Muscle of leg (tissue), 11 donors: ENCODE data around the gene HELZ. TPM values are rescaled to one million over a fixed set of nuclear protein-coding genes. Genes with fewer than 3 reads are reported as not detected.

Experiments used
- DNase-seq: peaks from one replicate; pipeline ENCODE4 v3.0.0; 2013
- H3K27ac ChIP-seq: one replicate; pipeline ENCODE4 v1.5.1; 2013; ENCODE audit warnings: mild to moderate bottlenecking, low read length, control low read depth
- H3K27me3 ChIP-seq: one replicate; pipeline ENCODE4 v1.6.1; 2013; ENCODE audit warnings: low read length; ENCODE audit not compliant: control insufficient read depth, insufficient read depth
- H3K36me3 ChIP-seq: one replicate; pipeline ENCODE4 v1.6.1; 2013; ENCODE audit warnings: low read length; ENCODE audit not compliant: control insufficient read depth, insufficient read depth
- H3K4me1 ChIP-seq: one replicate; pipeline ENCODE4 v1.6.1; 2013; ENCODE audit warnings: low read length; ENCODE audit not compliant: control insufficient read depth, insufficient read depth
- H3K4me3 ChIP-seq: one replicate; pipeline ENCODE4 v1.5.1; 2013; ENCODE audit warnings: low read length, control low read depth
- H3K9me3 ChIP-seq: replicated peaks from 2 replicates; pipeline ENCODE4 v1.6.1; 2013; ENCODE audit warnings: low read depth, low read length; ENCODE audit not compliant: control insufficient read depth
- WGBS: methylation state at CpG from one replicate; pipeline ENCODE4 v1.1.5; 2013; ENCODE audit warnings: missing lambda C conversion rate; ENCODE audit not compliant: insufficient coverage; 5-methylcytosine and 5-hydroxymethylcytosine counted together
- polyA plus RNA-seq, 8 donors: library from polyadenylated mRNA; unstranded; fragments of 120-200 nt; gene quantifications; one replicate each; pipeline versions ENCODE4 v1.2.1 to v1.2.3, GENCODE V29; 2013; ENCODE audit warnings: inconsistent platforms in 1 of 8, low replicate concordance in 1 of 8; ENCODE audit not compliant: insufficient read length in 8 of 8, insufficient read depth in 1 of 8
- total RNA-seq: library from RNA; stranded (reverse); fragments of 120-200 nt; gene quantifications from one replicate; pipeline ENCODE4 v1.2.4, GENCODE V29; 2013

The HELZ gene
- total and polyA plus RNA-seq, 9 donors = 12.6 to 41.5 (median 20.0) TPM

GRCh38 chr17:67027031-67027628 is 217.9 kb downstream of the HELZ start:
- WGBS = 89% methylated on average over 11 of the region's 12 CpGs
- Histone ChIP-seq H3K27ac (no peak overlapping the region), H3K4me1 (peaks cover 6% of the 10 kb centered on the region), H3K36me3 (no peaks in the 10 kb centered on the region), H3K27me3 (no peaks in the 10 kb centered on the region), H3K4me3 (no peak overlapping the region), H3K9me3 (no peaks in the 10 kb centered on the region)
- no peak for DNase-seq

- Histone ChIP-seq H3K4me3 (no peak overlapping the region), H3K27ac (no peak overlapping the region), H3K9me3 (no peaks in the 10 kb centered on the region), H3K4me1 (peaks cover 6% of the 10 kb centered on the region), H3K27me3 (no peaks in the 10 kb centered on the region), H3K36me3 (no peaks in the 10 kb centered on the region)
- 100% methylated on average over 2 of the region's 2 CpGs for WGBS
- DNase-seq = no peak
These were observed 218.7 kb downstream of the HELZ start for GRCh38 chr17:67026341-67026740.

GRCh38 chr17:67025216-67025792 is 219.7 kb downstream of the HELZ start:
- peaks cover 6% of the 10 kb centered on the region for H3K4me1 ChIP-seq
- DNase-seq = no peak
- no peaks in the 10 kb centered on the region for H3K36me3 ChIP-seq
- WGBS = 86% methylated on average over 17 of the region's 20 CpGs
- no peak overlapping the region for H3K4me3 ChIP-seq
- no peaks in the 10 kb centered on the region for H3K27me3 ChIP-seq
- no peaks in the 10 kb centered on the region for H3K9me3 ChIP-seq
- H3K27ac ChIP-seq = no peak overlapping the region

- 88% methylated on average over 17 of the region's 17 CpGs for WGBS
- H3K36me3 ChIP-seq = no peaks in the 10 kb centered on the region
These were observed 220.3 kb downstream of the HELZ start for GRCh38 chr17:67024736-67025135.

GRCh38 chr17:67022451-67022810 is 222.6 kb downstream of the HELZ start:
- DNase-seq = no peak
- no peaks in the 10 kb centered on the region for H3K9me3 ChIP-seq
- H3K27ac ChIP-seq = no peak overlapping the region
- H3K27me3 ChIP-seq = no peaks in the 10 kb centered on the region
- 88% methylated on average over 10 of the region's 12 CpGs for WGBS
- no peak overlapping the region for H3K4me3 ChIP-seq
- no peaks in the 10 kb centered on the region for H3K36me3 ChIP-seq
- H3K4me1 ChIP-seq = peaks cover 9% of the 10 kb centered on the region

More at GRCh38 chr17:67024736-67025135, 220.3 kb downstream of the HELZ start:
- Histone ChIP-seq H3K27ac (no peak overlapping the region), H3K27me3 (no peaks in the 10 kb centered on the region), H3K4me1 (peaks cover 6% of the 10 kb centered on the region), H3K4me3 (no peak overlapping the region), H3K9me3 (no peaks in the 10 kb centered on the region)
- DNase-seq = no peak

- no peaks in the 10 kb centered on the region for H3K36me3 ChIP-seq
- no peaks in the 10 kb centered on the region for H3K27me3 ChIP-seq
- no peaks in the 10 kb centered on the region for H3K9me3 ChIP-seq
- WGBS = 85% methylated on average over 9 of the region's 16 CpGs
- no peak for DNase-seq
- peaks cover 3% of the 10 kb centered on the region for H3K4me1 ChIP-seq
- no peak overlapping the region for H3K27ac ChIP-seq
- no peak overlapping the region for H3K4me3 ChIP-seq
These were observed 223.1 kb downstream of the HELZ start for GRCh38 chr17:67021743-67022450.

GRCh38 chr17:67021196-67021595 is 223.8 kb downstream of the HELZ start:
- no peak for DNase-seq
- 87% methylated on average over 7 of the region's 7 CpGs for WGBS
- Histone ChIP-seq H3K36me3 (no peaks in the 10 kb centered on the region), H3K27ac (no peak overlapping the region), H3K9me3 (no peaks in the 10 kb centered on the region), H3K4me3 (no peak overlapping the region), H3K27me3 (no peaks in the 10 kb centered on the region), H3K4me1 (peaks cover 3% of the 10 kb centered on the region)

Other genes starting within 250 kb of the HELZ start
- 112 TPM for gene CACNG1, start 200.6 kb downstream of the HELZ start, total RNA-seq
- gene CACNG1, start 200.6 kb downstream of the HELZ start, polyA plus RNA-seq = 100 to 1,000 TPM; 109 to 242 (median 206) TPM
- gene PSMD12, start 121.4 kb upstream of the HELZ start, total RNA-seq = 16.0 TPM
- gene PSMD12, start 121.4 kb upstream of the HELZ start, polyA plus RNA-seq = 10 to 100 TPM; 25.5 to 35.4 (median 33.7) TPM
- gene PITPNC1, start 132.1 kb upstream of the HELZ start, total RNA-seq = 8.6 TPM
- 10 to 100 TPM in 5 of 8 donors, 1 to 10 TPM in 3; 8.8 to 11.9 (median 10.2) TPM for gene PITPNC1, start 132.1 kb upstream of the HELZ start, polyA plus RNA-seq